Upper lobe of left lung (tissue), 6 donors: ENCODE measurements around the gene ATP10A. TPM values are rescaled to one million over a fixed set of nuclear protein-coding genes. Genes with fewer than 3 reads are reported as not detected.
A peak's percentile ranks its signal among the peaks of the same experiment; 100 is the strongest.
"Not testable (repeated sequence)": the region's sequence is repeated elsewhere in the genome, so short reads cannot be mapped to it uniquely, and the experiment has no call there.

Source experiments
- ATAC-seq, 2 donors: fragments of 200-7000 bp; cut with Tn5 transposase; one replicate each; pipeline ENCODE4 v1.9.1; 2022; ENCODE audit warnings: mild to moderate bottlenecking in 2 of 2, moderate library complexity in 2 of 2; ENCODE audit not compliant: low FRiP score in 2 of 2
- DNase-seq, 2 donors: peaks; one replicate each; pipeline ENCODE4 v3.0.0-alpha.2; 2019 to 2020
- H3K27ac ChIP-seq, 4 donors: fragments of 200-600 bp; sonication (generic); one replicate each; pipeline ENCODE4 v1.5.1; 2016 to 2019
- H3K27me3 ChIP-seq, 4 donors: fragments of 200-600 bp; sonication (generic); one replicate each; pipeline ENCODE4 v1.5.1; 2017 to 2019
- H3K36me3 ChIP-seq, 4 donors: fragments of 200-600 bp; sonication (generic); one replicate each; pipeline ENCODE4 v1.5.1; 2016 to 2019
- H3K4me1 ChIP-seq, 4 donors: fragments of 200-600 bp; sonication (generic); one replicate each; pipeline ENCODE4 v1.5.1; 2018 to 2019
- H3K4me3 ChIP-seq, 4 donors: fragments of 200-600 bp; sonication (generic); one replicate each; pipeline ENCODE4 v1.5.1; 2017 to 2019; ENCODE audit warnings: mild to moderate bottlenecking in 2 of 4, moderate library complexity in 1 of 4
- H3K9me3 ChIP-seq, 4 donors: fragments of 200-600 bp; sonication (generic); one replicate each; pipeline ENCODE4 v1.5.1; 2018 to 2019
- CTCF ChIP-seq, 6 experiments: fragments of 450-650 bp in 4 of 6; fragments of 200-600 bp in 2 of 6; sonication (generic) in 2 of 6; IDR thresholded peaks; one replicate each; pipeline ENCODE4 v1.5.1; 2016 to 2019; ENCODE audit warnings: antibody characterized with exemption in 6 of 6
- EP300 ChIP-seq, 4 donors: sonication (generic); formaldehyde crosslinking; IDR thresholded peaks; one replicate each; pipeline ENCODE4 v1.5.1; 2017; ENCODE audit warnings: antibody characterized with exemption in 4 of 4, control low read depth in 2 of 4
- POLR2A ChIP-seq, 4 donors: fragments of 450-650 bp; IDR thresholded peaks; one replicate each; pipeline ENCODE4 v1.5.1; 2016 to 2017; ENCODE audit warnings: antibody characterized with exemption in 4 of 4, mild to moderate bottlenecking in 2 of 4
- POLR2AphosphoS5 ChIP-seq, 2 donors: sonication (generic); formaldehyde crosslinking; IDR thresholded peaks; one replicate each; pipeline ENCODE4 v1.5.1; 2017; ENCODE audit warnings: antibody characterized with exemption in 2 of 2
- WGBS, 2 donors: methylation state at CpG; one replicate each; pipeline ENCODE4 v1.1.5; 2017 to 2018; 5-methylcytosine and 5-hydroxymethylcytosine counted together
- total RNA-seq, 6 donors: library from RNA; depleted of rRNA in 4 of 6; stranded (reverse); fragments of >200 nt in 4 of 6; gene quantifications; one replicate each; pipeline versions ENCODE4 v1.1.0 to v1.2.1, GENCODE V29; 2016 to 2021
- donor health status: DM: no; HTN: no; CAD: no; lungs with moderate emphysema.
- donor health status: DM: no; HTN: yes; CAD: no; lungs with severe emphysema.

Gene ATP10A
- total RNA-seq, 6 donors from 2014 or later, result 17.8 to 62.4 (median 32.3) TPM

GRCh38 chr15:25641361-25641760 is 221.8 kb downstream of the ATP10A start:
- TF ChIP-seq EP300 (IDR thresholded peaks at IDR 0.05) (peak in 2 of 4 donors; percentile 79 to 83), CTCF (IDR thresholded peaks at IDR 0.05) (no peak), POLR2AphosphoS5 (IDR thresholded peaks at IDR 0.05) (no peak)
- ATAC-seq, result no peak
- Histone ChIP-seq H3K9me3 (no peaks in the 10 kb centered on the region), H3K27me3 (no peaks in the 10 kb centered on the region), H3K4me3 (no peak overlapping the region), H3K36me3 (no peaks in the 10 kb centered on the region), H3K27ac (peak overlapping the region in 2 of 4 donors; percentile 30 to 35), H3K4me1 (peaks cover 0 to 13% (median 5%) of the 10 kb centered on the region in 4 donors)
- peak in 1 of 2 donors; percentile 56 for DNase-seq
- 51 to 65% methylated on average over 3 of the region's 3 CpGs for WGBS, 2 donors

DNA sequence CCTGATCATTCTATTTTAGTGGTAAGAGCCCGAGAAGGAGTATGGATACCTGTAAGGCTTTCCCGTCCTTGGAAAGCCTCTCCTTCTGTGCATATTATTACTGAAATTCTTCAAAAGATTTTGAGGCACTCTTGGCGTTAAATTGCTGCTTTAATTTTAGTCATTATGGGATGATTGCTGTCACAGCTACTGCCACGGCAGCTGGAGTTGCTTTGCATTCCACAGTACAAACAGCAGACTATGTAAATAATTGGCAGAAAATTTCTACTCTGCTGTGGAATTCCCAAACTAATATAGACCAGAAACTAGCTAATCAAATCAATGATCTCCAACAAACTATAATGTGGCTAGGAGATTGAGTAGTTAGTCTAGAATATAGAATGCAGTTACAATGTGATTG is 222.2 kb downstream of the ATP10A start:
- not testable (repeated sequence) for H3K27me3 ChIP-seq, ATAC-seq, H3K9me3 ChIP-seq, DNase-seq, H3K36me3 ChIP-seq, H3K4me3 ChIP-seq
- H3K4me1 ChIP-seq, result peaks cover 0 to 13% (median 5%) of the 10 kb centered on the region in 4 donors
- WGBS, 2 donors, result 53 to 67% methylated on average over 4 of the region's 4 CpGs
- H3K27ac ChIP-seq, result peak overlapping the region in 2 of 4 donors; percentile 30 to 41

DNA sequence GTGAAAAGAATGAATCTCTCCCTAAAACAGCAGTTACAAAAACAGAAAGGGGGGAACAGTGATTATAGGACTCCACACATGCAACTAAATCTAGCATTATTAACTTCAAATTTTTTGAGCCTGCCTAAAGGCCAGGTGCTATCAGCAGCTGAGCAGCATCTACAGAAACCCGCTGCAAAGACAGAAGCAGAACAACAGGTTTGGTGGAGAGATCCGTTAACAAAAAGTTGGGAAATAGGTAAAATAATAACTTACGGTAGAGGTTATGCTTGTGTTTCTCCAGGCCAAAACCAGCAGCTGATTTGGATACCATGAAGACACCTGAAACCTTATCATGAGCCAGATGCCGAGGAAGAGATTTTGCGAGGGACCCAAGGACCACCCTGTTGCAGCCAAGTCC is 222.7 kb downstream of the ATP10A start:
- H3K27me3 ChIP-seq, result no peaks in the 10 kb centered on the region
- H3K27ac ChIP-seq, result peak overlapping the region in 2 of 4 donors; percentile 30 to 41
- WGBS, 2 donors, result 65 to 69% methylated on average over 5 of the region's 5 CpGs
- no peaks in the 10 kb centered on the region for H3K36me3 ChIP-seq
- no peak for ATAC-seq
- no peak for DNase-seq
- no peak overlapping the region for H3K4me3 ChIP-seq
- H3K9me3 ChIP-seq, result no peaks in the 10 kb centered on the region
- TF ChIP-seq CTCF (IDR thresholded peaks at IDR 0.05) (no peak), EP300 (IDR thresholded peaks at IDR 0.05) (no peak), POLR2A (IDR thresholded peaks at IDR 0.05) (no peak), POLR2AphosphoS5 (IDR thresholded peaks at IDR 0.05) (no peak)
- peaks cover 0 to 13% (median 5%) of the 10 kb centered on the region in 4 donors for H3K4me1 ChIP-seq

- not testable (repeated sequence) for H3K9me3 ChIP-seq, H3K4me3 ChIP-seq, H3K27ac ChIP-seq, H3K27me3 ChIP-seq, H3K36me3 ChIP-seq, H3K4me1 ChIP-seq, ATAC-seq, DNase-seq
- WGBS, 2 donors, result 71 to 76% methylated on average over 9 of the region's 9 CpGs
Observed at GRCh38 chr15:25636486-25636885, 226.6 kb downstream of the ATP10A start.

GRCh38 chr15:25635191-25635590 is 227.9 kb downstream of the ATP10A start:
- Histone ChIP-seq H3K4me1 (peaks cover 0 to under 1% (median 0%) of the 10 kb centered on the region in 4 donors), H3K27me3 (no peaks in the 10 kb centered on the region), H3K36me3 (no peaks in the 10 kb centered on the region), H3K9me3 (no peaks in the 10 kb centered on the region), H3K4me3 (no peak overlapping the region), H3K27ac (no peak overlapping the region)
- no peak for TF ChIP-seq POLR2AphosphoS5 (IDR thresholded peaks at IDR 0.05)
- no peak for TF ChIP-seq EP300 (IDR thresholded peaks at IDR 0.05)
- TF ChIP-seq POLR2A (IDR thresholded peaks at IDR 0.05), result no peak
- no peak for TF ChIP-seq CTCF (IDR thresholded peaks at IDR 0.05)
- DNase-seq (no peak), ATAC-seq (peak in 1 of 2 donors; percentile 42)

GRCh38 chr15:25633862-25634261 is 229.3 kb downstream of the ATP10A start:
- TF ChIP-seq POLR2A (IDR thresholded peaks at IDR 0.05) (no peak), POLR2AphosphoS5 (IDR thresholded peaks at IDR 0.05) (no peak), CTCF (IDR thresholded peaks at IDR 0.05) (no peak), EP300 (IDR thresholded peaks at IDR 0.05) (no peak)
- Histone ChIP-seq H3K9me3 (no peaks in the 10 kb centered on the region), H3K27ac (no peak overlapping the region), H3K36me3 (no peaks in the 10 kb centered on the region), H3K27me3 (no peaks in the 10 kb centered on the region), H3K4me3 (no peak overlapping the region), H3K4me1 (no peaks in the 10 kb centered on the region)
- WGBS, 2 donors, result 43 to 71% methylated on average over 2 to 3 of the region's 3 CpGs
- no peak for ATAC-seq
- no peak for DNase-seq
